ENCODE data around the gene KRTAP6-2. TPM values are rescaled to one million over a fixed set of nuclear protein-coding genes. Genes with fewer than 3 reads are reported as not detected.

KRTAP6-2 gene
- total RNA-seq, 1 donor from 2014 or later = not detected

- no peak for DNase-seq
- Histone ChIP-seq H3K27me3 (no peaks in the 10 kb centered on the region), H3K4me1 (no peaks in the 10 kb centered on the region), H3K36me3 (no peaks in the 10 kb centered on the region), H3K27ac (no peak overlapping the region), H3K9me3 (no peaks in the 10 kb centered on the region), H3K4me3 (no peak overlapping the region)
- TF ChIP-seq CTCF (IDR thresholded peaks at IDR 0.05) = no peak
- no peak for ATAC-seq
- intact Hi-C loops (cut with DNase I) = no loop called here
Observed at GRCh38 chr21:30620080-30620479, 21.4 kb upstream of the KRTAP6-2 start.

DNA sequence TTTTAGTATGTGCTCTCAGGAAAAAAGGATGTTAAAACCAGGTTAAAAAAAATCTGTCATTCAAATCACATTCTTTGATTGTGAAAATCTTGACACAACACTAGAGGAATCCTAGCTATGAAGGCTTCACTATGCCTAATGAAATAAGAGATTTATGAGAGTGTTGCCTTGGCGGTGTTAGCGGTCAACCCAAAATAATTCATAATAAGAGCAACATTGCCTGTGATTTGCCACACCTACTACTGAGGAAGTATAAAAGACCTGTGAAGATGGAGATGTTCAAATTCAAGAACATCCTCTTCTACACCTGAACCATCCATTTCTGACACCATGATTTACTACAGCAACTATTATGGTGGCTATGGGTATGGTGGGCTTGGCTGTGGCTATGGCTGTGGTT, 17.4 kb upstream of the KRTAP6-2 start, which contains the start of gene KRTAP20-1:
Gene KRTAP20-1 (plus strand): TSS at position 301 of the 400 bp plus-strand sequence. CDS start 30 bp downstream, at position 331.
- Histone ChIP-seq H3K27me3 (no peaks in the 10 kb centered on the region), H3K9me3 (no peaks in the 10 kb centered on the region), H3K4me3 (no peak within 1 kb of the TSS), H3K27ac (no peak within 1 kb of the TSS), H3K4me1 (no peaks in the 10 kb centered on the region), H3K36me3 (no peaks in the 10 kb centered on the region)
- ATAC-seq (no peak), DNase-seq (no peak)
- TF ChIP-seq CTCF (IDR thresholded peaks at IDR 0.05) = no peak
- intact Hi-C loops (cut with DNase I) = no loop called here

DNA sequence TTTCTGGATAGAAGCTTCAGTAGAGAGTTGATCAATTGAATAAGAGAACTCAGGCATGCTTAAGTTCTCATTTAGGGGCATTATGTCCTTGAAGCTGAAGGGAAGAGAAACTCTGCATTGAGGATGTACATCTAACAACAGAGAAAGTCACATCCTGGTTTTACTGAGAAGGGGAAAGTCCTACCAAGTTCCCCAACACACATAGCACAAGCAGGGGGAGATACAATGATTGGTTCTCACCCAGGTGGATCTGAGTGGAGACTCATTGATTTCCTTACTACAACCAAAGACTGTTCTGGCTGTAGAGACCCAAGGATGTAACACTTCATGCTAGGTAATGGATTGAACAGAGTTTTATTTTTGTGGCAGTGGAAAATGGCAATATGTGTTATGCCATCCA, 16.5 kb upstream of the KRTAP6-2 start:
- no peak for DNase-seq
- Histone ChIP-seq H3K4me3 (no peak overlapping the region), H3K9me3 (no peaks in the 10 kb centered on the region), H3K4me1 (no peaks in the 10 kb centered on the region), H3K27ac (no peak overlapping the region), H3K36me3 (no peaks in the 10 kb centered on the region), H3K27me3 (no peaks in the 10 kb centered on the region)
- ATAC-seq = no peak
- TF ChIP-seq CTCF (IDR thresholded peaks at IDR 0.05) = no peak
- intact Hi-C loops (cut with DNase I) = no loop called here

GRCh38 chr21:30613836-30614235, 15.1 kb upstream of the KRTAP6-2 start, which contains the start of gene KRTAP6-1:
TSS of gene KRTAP6-1 (minus strand) at chr21:30613930. CDS start at chr21:30613904, 26 bp downstream.
- H3K4me3 ChIP-seq = no peak within 1 kb of the TSS
- no peaks in the 10 kb centered on the region for H3K9me3 ChIP-seq
- no peak for TF ChIP-seq CTCF (IDR thresholded peaks at IDR 0.05)
- no peaks in the 10 kb centered on the region for H3K36me3 ChIP-seq
- H3K4me1 ChIP-seq = no peaks in the 10 kb centered on the region
- DNase-seq (no peak), ATAC-seq (no peak)
- no peak within 1 kb of the TSS for H3K27ac ChIP-seq
- intact Hi-C loops (cut with DNase I) = no loop called here
- no peaks in the 10 kb centered on the region for H3K27me3 ChIP-seq

- Histone ChIP-seq H3K4me1 (no peaks in the 10 kb centered on the region), H3K9me3 (no peaks in the 10 kb centered on the region), H3K4me3 (no peak overlapping the region), H3K27me3 (no peaks in the 10 kb centered on the region), H3K27ac (no peak overlapping the region), H3K36me3 (no peaks in the 10 kb centered on the region)
- ATAC-seq (no peak), DNase-seq (no peak)
- intact Hi-C loops (cut with DNase I) = no loop called here
- TF ChIP-seq CTCF (IDR thresholded peaks at IDR 0.05) = no peak
Observed at GRCh38 chr21:30612132-30612531, 13.4 kb upstream of the KRTAP6-2 start.

GRCh38 chr21:30605968-30606367, 7.3 kb upstream of the KRTAP6-2 start:
- H3K36me3 ChIP-seq = no peaks in the 10 kb centered on the region
- no peaks in the 10 kb centered on the region for H3K9me3 ChIP-seq
- no peaks in the 10 kb centered on the region for H3K4me1 ChIP-seq
- no peak for TF ChIP-seq CTCF (IDR thresholded peaks at IDR 0.05)
- intact Hi-C loops (cut with DNase I) = no loop called here
- DNase-seq (no peak), ATAC-seq (no peak)
- no peaks in the 10 kb centered on the region for H3K27me3 ChIP-seq
- no peak overlapping the region for H3K27ac ChIP-seq
- no peak overlapping the region for H3K4me3 ChIP-seq
